HEK293 (cell line): ENCODE measurements around the gene LMO7.

Source experiments
- CTCF ChIA-PET: fragments of 350-600 bp; formaldehyde crosslinking; extraction: SDS; loops from one replicate; lab custom pipeline; 2021; ENCODE audit warnings: antibody characterized with exemption; lab: Yijun Ruan, JAX
- POLR2A ChIA-PET: fragments of 300-600 bp; formaldehyde crosslinking; extraction: SDS; loops from one replicate; lab custom pipeline; 2020; ENCODE audit warnings: antibody characterized with exemption, inconsistent platforms; lab: Yijun Ruan, JAX
- H3K27ac ChIP-seq: fragments of 200-500 bp; sonication (Bioruptor generic); 2 replicates; pipeline ENCODE4 v1.5.1; 2014; ENCODE audit warnings: low read depth, low read length, control low read depth, inconsistent platforms; ENCODE audit errors: extremely low read depth
- H3K36me3 ChIP-seq, 2 experiments: fragments of 200-500 bp in 1 of 2; sonication (Bioruptor generic) in 1 of 2; 1 replicate in 1 of 2; 2 replicates in 1 of 2; pipeline ENCODE4 v1.5.1; 2014 to 2017; ENCODE audit warnings: inconsistent platforms in 2 of 2, low read length in 2 of 2; ENCODE audit not compliant: control insufficient read depth in 2 of 2, insufficient read depth in 1 of 2
- H3K4me1 ChIP-seq: fragments of 200-500 bp; sonication (Bioruptor generic); 2 replicates; pipeline ENCODE4 v1.5.1; 2014; ENCODE audit warnings: mild to moderate bottlenecking, low read length, inconsistent platforms; ENCODE audit not compliant: control insufficient read depth, insufficient read depth
- H3K4me3 ChIP-seq: 2 replicates; pipeline ENCODE4 v1.5.1; 2011; ENCODE audit warnings: low read depth, mild to moderate bottlenecking, control low read depth, low read length, moderate library complexity
- H3K9me3 ChIP-seq: fragments of 200-500 bp; sonication (Bioruptor generic); 2 replicates; pipeline ENCODE4 v1.5.1; 2014; ENCODE audit warnings: low read depth, low read length, inconsistent platforms; ENCODE audit not compliant: control insufficient read depth, insufficient read depth
- ATF2 ChIP-seq: fragments of 450-650 bp; formaldehyde crosslinking; IDR thresholded peaks from 2 replicates; pipeline ENCODE4 v1.5.1; 2016; ENCODE audit warnings: missing biosample characterization, missing genetic modification characterization, low read depth
- KLF10 ChIP-seq: fragments of 450-650 bp; IDR thresholded peaks from 2 replicates; pipeline ENCODE4 v1.5.1; 2018; ENCODE audit warnings: missing biosample characterization, mild to moderate bottlenecking, missing genetic modification characterization
- MEIS1 ChIP-seq: sonication (generic); formaldehyde crosslinking; IDR thresholded peaks from 2 replicates; pipeline ENCODE4 v1.8.1; 2022; ENCODE audit warnings: missing genetic modification reagents, mild to moderate bottlenecking, borderline replicate concordance
- MZF1 ChIP-seq: fragments of 450-650 bp; formaldehyde crosslinking; IDR thresholded peaks from 2 replicates; pipeline ENCODE4 v1.5.1; 2017; ENCODE audit warnings: missing biosample characterization, missing genetic modification characterization, borderline replicate concordance
- PBX3 ChIP-seq: sonication (generic); formaldehyde crosslinking; IDR thresholded peaks from 2 replicates; pipeline ENCODE4 v1.8.1; 2022; ENCODE audit warnings: mild to moderate bottlenecking, moderate library complexity, missing genetic modification reagents
- SCRT1 ChIP-seq: fragments of 450-650 bp; formaldehyde crosslinking; IDR thresholded peaks from 2 replicates; pipeline ENCODE4 v1.5.1; 2016; ENCODE audit warnings: missing biosample characterization, missing genetic modification characterization, borderline replicate concordance
- YY2 ChIP-seq: fragments of 450-650 bp; formaldehyde crosslinking; IDR thresholded peaks from 2 replicates; pipeline ENCODE4 v1.5.1; 2016; ENCODE audit warnings: missing biosample characterization, missing genetic modification characterization
- ZBTB7A ChIP-seq: fragments of 450-650 bp; formaldehyde crosslinking; IDR thresholded peaks from 2 replicates; pipeline ENCODE4 v1.5.1; 2016; ENCODE audit warnings: low read depth, missing biosample characterization, missing genetic modification characterization
- ZBTB8A ChIP-seq: fragments of 450-650 bp; formaldehyde crosslinking; IDR thresholded peaks from 2 replicates; pipeline ENCODE4 v1.5.1; 2016; ENCODE audit warnings: missing biosample characterization, missing genetic modification characterization
- ZEB2 ChIP-seq: fragments of 450-650 bp; formaldehyde crosslinking; IDR thresholded peaks from 2 replicates; pipeline ENCODE4 v1.5.1; 2016; ENCODE audit warnings: missing biosample characterization, missing genetic modification characterization
- ZIC2 ChIP-seq: fragments of 450-650 bp; formaldehyde crosslinking; IDR thresholded peaks from 2 replicates; pipeline ENCODE4 v1.5.1; 2016; ENCODE audit warnings: missing biosample characterization, missing genetic modification characterization
- ZNF114 ChIP-seq: fragments of 450-650 bp; formaldehyde crosslinking; IDR thresholded peaks from 2 replicates; pipeline ENCODE4 v1.5.0; 2017; ENCODE audit warnings: missing biosample characterization, missing genetic modification characterization
- ZNF121 ChIP-seq: fragments of 450-650 bp; formaldehyde crosslinking; IDR thresholded peaks from 2 replicates; pipeline ENCODE4 v1.5.1; 2016; ENCODE audit warnings: missing biosample characterization, missing genetic modification characterization
- ZNF133 ChIP-seq: fragments of 450-650 bp; formaldehyde crosslinking; IDR thresholded peaks from 2 replicates; pipeline ENCODE4 v1.5.1; 2016; ENCODE audit warnings: missing biosample characterization, missing genetic modification characterization
- ZNF146 ChIP-seq: fragments of 450-650 bp; formaldehyde crosslinking; IDR thresholded peaks from 2 replicates; pipeline ENCODE4 v1.5.1; 2016; ENCODE audit warnings: missing biosample characterization, missing genetic modification characterization
- ZNF19 ChIP-seq: fragments of 450-650 bp; formaldehyde crosslinking; IDR thresholded peaks from 2 replicates; pipeline ENCODE4; 2016; ENCODE audit warnings: missing biosample characterization, missing genetic modification characterization, low read depth
- ZNF366 ChIP-seq: fragments of 450-650 bp; formaldehyde crosslinking; conservative IDR thresholded peaks from 2 replicates; pipeline ENCODE4 v1.5.1; 2016; ENCODE audit warnings: missing biosample characterization, missing genetic modification characterization
- ZNF549 ChIP-seq: fragments of 450-650 bp; IDR thresholded peaks from 2 replicates; pipeline ENCODE4 v1.5.1; 2018; ENCODE audit warnings: missing biosample characterization, missing genetic modification characterization, mild to moderate bottlenecking, inconsistent platforms, moderate library complexity
- ZNF571 ChIP-seq: fragments of 450-650 bp; formaldehyde crosslinking; IDR thresholded peaks from 2 replicates; pipeline ENCODE4 v1.5.0; 2017; ENCODE audit warnings: missing biosample characterization, missing genetic modification characterization
- ZNF626 ChIP-seq: fragments of 450-650 bp; sonication (Bioruptor Pico); formaldehyde crosslinking; IDR thresholded peaks from 2 replicates; pipeline ENCODE4 v1.5.1; 2018; ENCODE audit warnings: missing biosample characterization, missing genetic modification characterization, inconsistent platforms
- ZNF654 ChIP-seq: fragments of 450-650 bp; formaldehyde crosslinking; IDR thresholded peaks from 2 replicates; pipeline ENCODE4 v1.5.1; 2016; ENCODE audit warnings: low read depth, missing biosample characterization, missing genetic modification characterization
- ZNF837 ChIP-seq: fragments of 450-650 bp; formaldehyde crosslinking; IDR thresholded peaks from 2 replicates; pipeline ENCODE4 v1.5.1; 2016; ENCODE audit warnings: missing biosample characterization, missing genetic modification characterization
- ZSCAN16 ChIP-seq: fragments of 450-650 bp; formaldehyde crosslinking; IDR thresholded peaks from 2 replicates; pipeline ENCODE4 v1.5.1; 2016; ENCODE audit warnings: missing biosample characterization, missing genetic modification characterization
- ZXDB ChIP-seq: fragments of 450-650 bp; formaldehyde crosslinking; IDR thresholded peaks from 2 replicates; pipeline ENCODE4 v1.5.1; 2016; ENCODE audit warnings: missing biosample characterization, missing genetic modification characterization
- TF ChIP-seq, protein P1 (sequence below): fragments of 450-650 bp; formaldehyde crosslinking; IDR thresholded peaks from 2 replicates; pipeline ENCODE4 v1.5.1; 2016; ENCODE audit warnings: missing biosample characterization, missing genetic modification characterization
- TF ChIP-seq, protein P2 (sequence below): fragments of 450-650 bp; formaldehyde crosslinking; IDR thresholded peaks from 2 replicates; pipeline ENCODE4 v1.5.1; 2016; ENCODE audit warnings: missing biosample characterization, missing genetic modification characterization, borderline replicate concordance
- TF ChIP-seq, protein P3 (sequence below): fragments of 450-650 bp; formaldehyde crosslinking; IDR thresholded peaks from 2 replicates; pipeline ENCODE4 v1.5.1; 2017; ENCODE audit warnings: missing biosample characterization, missing genetic modification characterization

The LMO7 gene

GRCh38 chr13:75764926-75765310 lies 128.8 kb downstream of the LMO7 start:
- ChIA-PET CTCF (no interaction called here), POLR2A (no interaction called here)
- Histone ChIP-seq H3K4me3 (no peak overlapping the region), H3K36me3 (no peaks in the 10 kb centered on the region), H3K4me1 (no peaks in the 10 kb centered on the region), H3K27ac (no peak overlapping the region)
- TF ChIP-seq ZNF654 (tag by site-specific recombination) = no peak
- TF ChIP-seq SCRT1 (tag by site-specific recombination) = no peak
- no peak for TF ChIP-seq ZNF133 (tag by site-specific recombination)
- TF ChIP-seq, protein P1, sequence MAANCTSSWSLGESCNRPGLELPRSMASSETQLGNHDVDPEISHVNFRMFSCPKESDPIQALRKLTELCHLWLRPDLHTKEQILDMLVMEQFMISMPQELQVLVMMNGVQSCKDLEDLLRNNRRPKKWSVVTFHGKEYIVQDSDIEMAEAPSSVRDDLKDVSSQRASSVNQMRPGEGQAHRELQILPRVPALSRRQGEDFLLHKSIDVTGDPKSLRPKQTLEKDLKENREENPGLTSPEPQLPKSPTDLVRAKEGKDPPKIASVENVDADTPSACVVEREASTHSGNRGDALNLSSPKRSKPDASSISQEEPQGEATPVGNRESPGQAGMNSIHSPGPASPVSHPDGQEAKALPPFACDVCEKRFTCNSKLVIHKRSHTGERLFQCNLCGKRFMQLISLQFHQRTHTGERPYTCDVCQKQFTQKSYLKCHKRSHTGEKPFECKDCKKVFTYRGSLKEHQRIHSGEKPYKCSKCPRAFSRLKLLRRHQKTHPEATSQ (tag by site-specific recombination) = no peak
- TF ChIP-seq ZIC2 (tag by site-specific recombination) = no peak
- TF ChIP-seq YY2 (tag by site-specific recombination) = no peak
- TF ChIP-seq MEIS1 (CRISPR knock-in tag) = no peak
- TF ChIP-seq ATF2 = no peak
- TF ChIP-seq ZNF114 (tag by site-specific recombination) = no peak
- no peak for TF ChIP-seq ZNF571
- TF ChIP-seq, protein P2, sequence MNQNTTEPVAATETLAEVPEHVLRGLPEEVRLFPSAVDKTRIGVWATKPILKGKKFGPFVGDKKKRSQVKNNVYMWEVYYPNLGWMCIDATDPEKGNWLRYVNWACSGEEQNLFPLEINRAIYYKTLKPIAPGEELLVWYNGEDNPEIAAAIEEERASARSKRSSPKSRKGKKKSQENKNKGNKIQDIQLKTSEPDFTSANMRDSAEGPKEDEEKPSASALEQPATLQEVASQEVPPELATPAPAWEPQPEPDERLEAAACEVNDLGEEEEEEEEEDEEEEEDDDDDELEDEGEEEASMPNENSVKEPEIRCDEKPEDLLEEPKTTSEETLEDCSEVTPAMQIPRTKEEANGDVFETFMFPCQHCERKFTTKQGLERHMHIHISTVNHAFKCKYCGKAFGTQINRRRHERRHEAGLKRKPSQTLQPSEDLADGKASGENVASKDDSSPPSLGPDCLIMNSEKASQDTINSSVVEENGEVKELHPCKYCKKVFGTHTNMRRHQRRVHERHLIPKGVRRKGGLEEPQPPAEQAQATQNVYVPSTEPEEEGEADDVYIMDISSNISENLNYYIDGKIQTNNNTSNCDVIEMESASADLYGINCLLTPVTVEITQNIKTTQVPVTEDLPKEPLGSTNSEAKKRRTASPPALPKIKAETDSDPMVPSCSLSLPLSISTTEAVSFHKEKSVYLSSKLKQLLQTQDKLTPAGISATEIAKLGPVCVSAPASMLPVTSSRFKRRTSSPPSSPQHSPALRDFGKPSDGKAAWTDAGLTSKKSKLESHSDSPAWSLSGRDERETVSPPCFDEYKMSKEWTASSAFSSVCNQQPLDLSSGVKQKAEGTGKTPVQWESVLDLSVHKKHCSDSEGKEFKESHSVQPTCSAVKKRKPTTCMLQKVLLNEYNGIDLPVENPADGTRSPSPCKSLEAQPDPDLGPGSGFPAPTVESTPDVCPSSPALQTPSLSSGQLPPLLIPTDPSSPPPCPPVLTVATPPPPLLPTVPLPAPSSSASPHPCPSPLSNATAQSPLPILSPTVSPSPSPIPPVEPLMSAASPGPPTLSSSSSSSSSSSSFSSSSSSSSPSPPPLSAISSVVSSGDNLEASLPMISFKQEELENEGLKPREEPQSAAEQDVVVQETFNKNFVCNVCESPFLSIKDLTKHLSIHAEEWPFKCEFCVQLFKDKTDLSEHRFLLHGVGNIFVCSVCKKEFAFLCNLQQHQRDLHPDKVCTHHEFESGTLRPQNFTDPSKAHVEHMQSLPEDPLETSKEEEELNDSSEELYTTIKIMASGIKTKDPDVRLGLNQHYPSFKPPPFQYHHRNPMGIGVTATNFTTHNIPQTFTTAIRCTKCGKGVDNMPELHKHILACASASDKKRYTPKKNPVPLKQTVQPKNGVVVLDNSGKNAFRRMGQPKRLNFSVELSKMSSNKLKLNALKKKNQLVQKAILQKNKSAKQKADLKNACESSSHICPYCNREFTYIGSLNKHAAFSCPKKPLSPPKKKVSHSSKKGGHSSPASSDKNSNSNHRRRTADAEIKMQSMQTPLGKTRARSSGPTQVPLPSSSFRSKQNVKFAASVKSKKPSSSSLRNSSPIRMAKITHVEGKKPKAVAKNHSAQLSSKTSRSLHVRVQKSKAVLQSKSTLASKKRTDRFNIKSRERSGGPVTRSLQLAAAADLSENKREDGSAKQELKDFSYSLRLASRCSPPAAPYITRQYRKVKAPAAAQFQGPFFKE (tag by site-specific recombination) = no peak
- TF ChIP-seq ZNF19 = no peak
- no peak for TF ChIP-seq KLF10 (tag by site-specific recombination)
- TF ChIP-seq ZEB2 (tag by site-specific recombination) = no peak
- TF ChIP-seq ZNF837 (tag by site-specific recombination) = no peak
- no peak for TF ChIP-seq ZNF121
- TF ChIP-seq MZF1 (tag by site-specific recombination) = no peak
- TF ChIP-seq, all 188 proteins: peak for 0
- H3K9me3 ChIP-seq = no peaks in the 10 kb centered on the region

- CTCF ChIA-PET = interaction anchor here (0.6 to 0.7 kb wide), 3 partner anchors 9 to 180 kb away, joined by 3 read pairs; no protein-coding TSS in a partner anchor
- TF ChIP-seq ZSCAN16 (tag by site-specific recombination) = no peak
- TF ChIP-seq ZNF549 (tag by site-specific recombination) = no peak
- no peak for TF ChIP-seq ZNF146
- no peak for TF ChIP-seq ZBTB8A (tag by site-specific recombination)
- TF ChIP-seq ZNF626 = no peak
- TF ChIP-seq ZXDB (tag by site-specific recombination) = no peak
- no peak for TF ChIP-seq ZNF366
- TF ChIP-seq PBX3 (CRISPR knock-in tag) = no peak
- TF ChIP-seq, protein P3, sequence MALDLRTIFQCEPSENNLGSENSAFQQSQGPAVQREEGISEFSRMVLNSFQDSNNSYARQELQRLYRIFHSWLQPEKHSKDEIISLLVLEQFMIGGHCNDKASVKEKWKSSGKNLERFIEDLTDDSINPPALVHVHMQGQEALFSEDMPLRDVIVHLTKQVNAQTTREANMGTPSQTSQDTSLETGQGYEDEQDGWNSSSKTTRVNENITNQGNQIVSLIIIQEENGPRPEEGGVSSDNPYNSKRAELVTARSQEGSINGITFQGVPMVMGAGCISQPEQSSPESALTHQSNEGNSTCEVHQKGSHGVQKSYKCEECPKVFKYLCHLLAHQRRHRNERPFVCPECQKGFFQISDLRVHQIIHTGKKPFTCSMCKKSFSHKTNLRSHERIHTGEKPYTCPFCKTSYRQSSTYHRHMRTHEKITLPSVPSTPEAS (tag by site-specific recombination) = no peak
- no peak for TF ChIP-seq ZNF133 (tag by site-specific recombination)
- TF ChIP-seq ZNF19 = no peak
- TF ChIP-seq ZBTB7A (tag by site-specific recombination) = no peak
- POLR2A ChIA-PET = no interaction called here
Measured at GRCh38 chr13:75766636-75767035, 130.5 kb downstream of the LMO7 start.

More at GRCh38 chr13:75766636-75767035, 130.5 kb downstream of the LMO7 start:
- Histone ChIP-seq H3K27ac (no peak overlapping the region), H3K36me3 (no peaks in the 10 kb centered on the region), H3K4me1 (no peaks in the 10 kb centered on the region), H3K4me3 (no peak overlapping the region), H3K9me3 (no peaks in the 10 kb centered on the region)
